Measurements from ENCODE around the gene TMEM184B. TPM values are rescaled to one million over a fixed set of nuclear protein-coding genes. Genes with fewer than 3 reads are reported as not detected.
A peak's percentile ranks its signal among the peaks of the same experiment; 100 is the strongest.
"Not testable (repeated sequence)": the region's sequence is repeated elsewhere in the genome, so short reads cannot be mapped to it uniquely, and the experiment has no call there.

TMEM184B gene
- total RNA-seq, 2 donors from 2014 or later = 58.8 to 61.6 TPM

- no peak overlapping the region for H3K9ac ChIP-seq (ENCODE audit: low read depth in 2 of 2, low read length in 2 of 2)
- H3K36me3 ChIP-seq = no peaks in the 10 kb centered on the region
- intact Hi-C loops (cut with DNase I) = loop anchor here (10.0 kb wide), 1 partner anchor 124 kb away; the partner anchor contains the start of gene BAIAP2L2
These were observed 33.6 kb downstream of the TMEM184B start for GRCh38 chr22:38239101-38239761.

DNA sequence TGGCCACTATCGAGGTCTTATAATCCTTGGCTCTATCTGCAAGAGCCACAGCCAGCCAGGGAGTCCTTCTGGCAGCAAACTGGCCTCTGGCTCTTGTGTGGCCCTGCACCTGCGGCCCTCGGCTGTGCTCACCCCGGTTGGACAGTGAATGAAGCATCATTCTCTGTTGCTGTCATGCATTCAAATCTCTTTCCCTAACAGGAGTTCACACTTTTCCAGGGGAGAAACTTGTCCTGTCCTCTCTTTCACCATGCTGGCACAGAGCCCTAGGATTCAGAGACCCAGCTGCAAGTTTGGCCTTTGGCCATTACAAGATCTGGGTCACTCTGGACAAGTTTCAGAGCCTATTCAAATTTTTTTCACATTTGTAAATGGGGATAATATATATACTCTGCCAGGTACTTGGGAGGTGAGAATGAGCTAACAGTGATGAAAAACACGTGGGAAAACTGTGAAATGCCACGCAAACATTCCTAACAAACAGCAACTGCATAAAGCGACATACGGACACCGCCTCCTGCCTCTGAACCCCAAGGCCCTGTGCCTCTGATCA, 34.2 kb downstream of the TMEM184B start:
- no peaks in the 10 kb centered on the region for H3K27me3 ChIP-seq
- intact Hi-C loops (cut with DNase I) = loop anchor here (10.0 kb wide), 1 partner anchor 124 kb away; the partner anchor contains the start of gene BAIAP2L2
- H3K27ac ChIP-seq = peak overlapping the region; percentile 45
- DNase-seq = no peak
- no peaks in the 10 kb centered on the region for H3K9me3 ChIP-seq
- H3K36me3 ChIP-seq = no peaks in the 10 kb centered on the region
- TF ChIP-seq CTCF (IDR thresholded peaks at IDR 0.05) = no peak
- no peak overlapping the region for H3K4me3 ChIP-seq
- no peak overlapping the region for H3K9ac ChIP-seq (ENCODE audit: low read depth in 2 of 2, low read length in 2 of 2)
- peaks cover 18% of the 10 kb centered on the region for H3K4me1 ChIP-seq

More at GRCh38 chr22:38239101-38239761, 33.6 kb downstream of the TMEM184B start:
- Histone ChIP-seq H3K27me3 (no peaks in the 10 kb centered on the region), H3K4me1 (peaks cover 18% of the 10 kb centered on the region), H3K9me3 (no peaks in the 10 kb centered on the region), H3K27ac (peak overlapping the region; percentile 45), H3K4me3 (no peak overlapping the region)
- TF ChIP-seq CTCF (IDR thresholded peaks at IDR 0.05) = no peak
- DNase-seq = no peak

GRCh38 chr22:38236786-38237185, 36.0 kb downstream of the TMEM184B start:
- H3K36me3 ChIP-seq = no peaks in the 10 kb centered on the region
- no peak overlapping the region for H3K9ac ChIP-seq (ENCODE audit: low read depth in 2 of 2, low read length in 2 of 2)
- no peak for TF ChIP-seq CTCF (IDR thresholded peaks at IDR 0.05)
- H3K27ac ChIP-seq = no peak overlapping the region
- no peak for DNase-seq
- H3K27me3 ChIP-seq = no peaks in the 10 kb centered on the region
- no peak overlapping the region for H3K4me3 ChIP-seq
- H3K4me1 ChIP-seq = peaks cover 7% of the 10 kb centered on the region
- H3K9me3 ChIP-seq = no peaks in the 10 kb centered on the region
- intact Hi-C loops (cut with DNase I) = loop anchor here (10.0 kb wide), 1 partner anchor 122 kb away; the partner anchor contains the start of gene BAIAP2L2

- H3K9ac ChIP-seq (ENCODE audit: low read depth in 2 of 2, low read length in 2 of 2) = no peak overlapping the region
- H3K36me3 ChIP-seq = peaks cover 7% of the 10 kb centered on the region
- no peaks in the 10 kb centered on the region for H3K27me3 ChIP-seq
- H3K27ac ChIP-seq = no peak overlapping the region
- no peaks in the 10 kb centered on the region for H3K9me3 ChIP-seq
- H3K4me1 ChIP-seq = peaks cover 5% of the 10 kb centered on the region
- TF ChIP-seq CTCF (IDR thresholded peaks at IDR 0.05) = no peak
- intact Hi-C loops (cut with DNase I) = loop anchor here (10.0 kb wide), 1 partner anchor 121 kb away; the partner anchor contains the start of gene BAIAP2L2
- H3K4me3 ChIP-seq = no peak overlapping the region
- no peak for DNase-seq
These were observed 37.5 kb downstream of the TMEM184B start for GRCh38 chr22:38235240-38235850.

DNA sequence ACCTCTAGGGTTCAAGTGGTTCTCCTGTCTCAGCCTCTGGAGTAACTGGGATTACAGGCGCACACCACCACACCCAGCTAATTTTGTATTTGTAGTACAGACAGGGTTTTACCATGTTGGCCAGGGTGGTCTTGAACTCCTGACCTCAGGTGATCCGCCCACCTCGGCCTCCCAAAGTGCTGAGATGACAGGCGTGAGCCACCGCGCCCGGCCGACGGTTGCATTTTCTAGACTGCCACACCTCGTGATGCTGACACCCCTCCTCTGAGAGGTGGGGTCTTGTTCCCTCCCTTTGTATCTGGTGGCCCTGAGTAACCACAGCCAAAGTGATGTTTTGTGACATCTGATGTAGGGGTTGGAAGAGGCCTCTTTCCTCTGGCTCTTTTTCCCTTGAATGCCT, 39.0 kb downstream of the TMEM184B start:
- H3K4me3 ChIP-seq; H3K27ac ChIP-seq; H3K27me3 ChIP-seq; DNase-seq; H3K9ac ChIP-seq (ENCODE audit: low read depth in 2 of 2, low read length in 2 of 2); H3K36me3 ChIP-seq; H3K9me3 ChIP-seq: not testable (repeated sequence)
- intact Hi-C loops (cut with DNase I) = loop anchor here (5.0 to 10.0 kb wide), 2 partner anchors 119 to 182 kb away; partner anchors contain the start of gene BAIAP2L2
- H3K4me1 ChIP-seq = peaks cover 12% of the 10 kb centered on the region
